Stimulated activated CD4-positive, alpha-beta T cell treated with anti-CD3 and anti-CD28 coated beads, Interleukin-15, amount 100 ng/mL, for 1 hour (primary cell): Measurements from ENCODE around the gene MYO1A.
"Not testable (repeated sequence)": the region's sequence is repeated elsewhere in the genome, so short reads cannot be mapped to it uniquely, and the experiment has no call there.

ENCODE experiments used
- DNase-seq, 2 donors: peaks; one replicate each; pipeline ENCODE4 v3.0.0-alpha.2; 2020; ENCODE audit warnings: low read depth in 1 of 2, low spot score in 1 of 2

Gene MYO1A

DNA sequence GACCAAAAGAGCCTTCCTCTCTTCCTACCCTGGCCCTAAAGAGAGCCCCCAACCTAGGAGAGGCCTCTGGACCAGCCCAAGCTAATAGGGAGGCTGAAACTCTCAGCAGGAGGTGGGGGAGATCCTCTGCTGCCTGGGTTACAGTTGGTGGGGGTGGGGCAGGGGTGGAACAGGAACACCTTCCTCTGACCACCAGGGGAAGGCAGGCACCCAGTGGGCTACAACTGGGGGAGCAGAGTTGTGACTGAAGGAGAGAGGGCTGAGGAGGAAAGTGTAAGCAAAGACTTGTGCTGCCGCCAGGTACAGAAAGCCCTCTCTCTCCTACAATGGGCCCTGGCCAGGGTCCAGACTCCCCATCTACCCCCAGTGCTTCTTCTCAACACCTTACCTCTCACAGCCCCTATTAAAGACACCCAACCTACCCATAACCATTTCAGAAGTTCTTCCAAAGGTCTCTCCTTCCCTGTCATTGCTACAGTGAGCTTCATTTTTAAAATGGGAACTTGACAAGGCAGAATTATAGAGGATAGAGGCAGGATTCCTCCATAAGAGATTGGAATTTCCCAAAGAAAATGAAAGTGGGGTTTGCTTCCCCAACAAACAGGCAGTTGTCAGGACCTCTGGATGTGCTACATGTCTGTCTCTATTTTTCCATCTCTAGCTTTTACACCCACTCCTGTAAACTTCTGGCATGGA, 1.4 kb downstream of the MYO1A start:
- no peak for DNase-seq

DNA sequence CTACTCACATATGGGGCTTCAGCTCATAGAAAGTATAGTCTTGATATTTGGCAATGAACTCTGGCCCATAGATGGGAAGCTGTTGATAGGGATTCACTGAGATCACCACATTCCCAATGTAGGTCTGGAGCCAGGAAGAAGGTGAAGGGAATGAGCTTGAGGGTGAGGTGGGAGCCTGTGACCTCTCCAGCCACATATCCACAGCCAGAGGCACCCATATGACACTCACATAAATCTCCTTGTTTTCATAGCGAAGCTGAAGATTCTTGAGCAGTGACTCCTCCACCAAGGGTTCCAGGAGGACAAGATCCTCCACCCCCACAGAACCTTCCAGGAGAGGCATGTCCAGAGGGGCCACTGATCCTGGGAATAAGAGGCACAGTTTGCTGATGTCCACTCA, 1.9 kb downstream of the MYO1A start:
- no peak for DNase-seq

DNA sequence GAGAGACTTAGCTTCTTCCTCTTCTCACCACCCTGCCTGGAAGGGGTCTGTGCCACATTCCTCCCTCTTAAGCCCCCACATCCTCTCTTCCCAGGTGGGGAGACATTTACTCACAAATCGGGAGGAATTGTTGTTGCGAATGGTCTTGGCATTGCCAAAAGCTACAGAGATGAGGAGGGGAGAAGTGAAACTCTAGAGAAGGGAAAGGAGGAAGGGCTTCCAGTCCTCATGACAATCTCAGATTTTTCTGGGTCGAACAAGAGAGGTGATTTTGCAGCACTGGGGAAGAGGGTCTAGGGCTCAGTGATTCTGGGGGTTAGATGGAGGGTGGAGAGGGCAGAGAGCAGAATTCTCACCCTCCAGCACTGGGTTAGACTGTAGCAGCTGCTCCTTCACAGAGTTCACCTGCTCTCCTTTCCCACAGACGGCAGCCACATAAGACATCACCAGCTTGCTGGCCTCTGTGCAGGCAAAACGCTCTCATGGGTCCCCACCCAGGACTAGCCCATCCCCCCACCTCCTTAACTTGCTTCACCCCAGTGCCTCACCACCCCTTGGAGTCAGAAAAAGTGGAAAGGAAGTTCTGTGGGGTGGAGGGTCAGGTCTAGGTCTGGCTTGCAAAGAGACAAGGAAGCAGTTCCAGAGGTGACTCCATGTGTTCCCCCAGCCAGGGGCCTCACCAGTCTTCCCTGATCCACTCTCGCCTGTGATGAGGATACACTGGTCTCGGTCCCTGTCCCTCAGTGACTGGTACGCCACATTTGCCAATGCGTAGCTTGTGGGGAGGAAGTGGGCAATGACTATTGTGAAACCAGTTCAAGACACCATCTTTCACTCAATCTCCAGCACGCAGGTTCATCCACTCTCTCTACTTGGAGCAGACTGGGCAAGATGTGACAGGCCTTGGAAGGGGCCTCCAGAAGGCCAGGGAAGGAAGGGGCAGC, 2.7 kb downstream of the MYO1A start:
- no peak for DNase-seq

DNA sequence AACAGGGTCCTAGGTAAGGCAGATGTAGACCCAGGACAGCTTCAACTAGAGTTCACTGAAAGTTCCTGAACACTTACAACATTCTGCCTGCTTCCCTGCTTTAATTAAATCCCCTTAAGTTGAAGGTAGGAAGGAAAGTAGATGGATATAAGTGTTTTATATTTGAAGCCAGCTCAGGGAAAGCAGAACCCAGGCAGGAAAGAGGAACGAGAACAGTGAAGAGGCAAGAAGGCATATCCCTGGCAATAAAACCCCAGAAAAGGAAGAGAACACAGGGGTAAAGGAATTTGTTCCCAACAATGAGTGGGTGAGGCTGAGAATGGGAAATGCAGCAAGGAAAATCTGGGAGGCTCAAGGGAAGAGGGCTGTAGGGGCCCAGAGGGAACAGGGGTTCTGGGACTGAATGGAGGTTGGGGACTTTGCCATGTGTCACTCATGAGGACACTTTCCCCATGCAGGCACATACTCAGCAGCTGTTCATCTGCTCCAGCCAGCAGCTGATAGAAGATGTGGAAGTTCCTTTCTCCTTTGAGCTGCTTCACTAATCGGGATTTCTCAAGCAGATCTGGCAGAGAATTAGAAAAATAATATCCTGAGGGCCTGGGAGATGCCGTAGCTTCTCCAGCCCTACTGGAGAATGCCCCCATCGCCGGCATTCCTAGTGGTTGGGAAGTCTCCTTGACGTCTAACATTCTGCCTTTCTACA, 3.7 kb downstream of the MYO1A start:
- no peak for DNase-seq

DNA sequence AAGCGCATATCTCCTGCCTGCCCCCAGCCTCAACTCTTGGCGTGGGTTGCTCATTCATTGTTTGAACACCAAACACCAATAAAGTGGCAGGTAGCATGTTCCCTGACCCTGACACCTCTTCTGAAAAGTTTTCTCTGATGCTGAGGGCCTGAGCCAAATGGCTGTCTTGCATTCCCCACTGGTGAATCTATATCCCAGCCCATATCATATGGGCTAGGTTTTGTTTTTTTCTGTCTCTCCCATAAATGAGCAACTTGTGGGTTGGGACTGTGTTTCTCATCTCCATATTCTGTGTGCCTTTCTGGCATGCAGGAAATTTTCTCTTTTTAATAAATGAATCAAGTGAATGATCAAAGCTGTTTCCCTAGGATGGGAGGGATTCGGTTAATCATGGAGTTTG, 5.0 kb downstream of the MYO1A start:
- DNase-seq = no peak

DNA sequence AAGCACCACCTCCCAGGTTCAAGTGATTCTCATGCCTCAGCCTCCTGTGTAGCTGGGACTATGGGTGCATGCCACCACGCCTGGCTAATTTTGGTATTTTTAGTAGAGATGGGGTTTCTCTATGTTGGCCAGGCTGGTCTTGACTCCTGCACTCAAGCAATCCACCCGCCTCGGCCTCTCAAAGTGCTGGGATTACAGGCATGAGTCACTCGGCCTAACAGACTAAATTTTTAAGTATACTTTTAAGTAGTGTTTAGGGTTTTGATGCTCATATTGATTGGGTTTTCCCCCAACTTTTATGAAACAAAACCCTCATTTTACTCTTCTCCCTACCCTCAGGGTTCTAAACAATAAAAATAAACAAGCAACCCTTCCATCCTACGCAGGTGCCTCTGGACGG, 5.5 kb downstream of the MYO1A start:
- DNase-seq = no peak

DNA sequence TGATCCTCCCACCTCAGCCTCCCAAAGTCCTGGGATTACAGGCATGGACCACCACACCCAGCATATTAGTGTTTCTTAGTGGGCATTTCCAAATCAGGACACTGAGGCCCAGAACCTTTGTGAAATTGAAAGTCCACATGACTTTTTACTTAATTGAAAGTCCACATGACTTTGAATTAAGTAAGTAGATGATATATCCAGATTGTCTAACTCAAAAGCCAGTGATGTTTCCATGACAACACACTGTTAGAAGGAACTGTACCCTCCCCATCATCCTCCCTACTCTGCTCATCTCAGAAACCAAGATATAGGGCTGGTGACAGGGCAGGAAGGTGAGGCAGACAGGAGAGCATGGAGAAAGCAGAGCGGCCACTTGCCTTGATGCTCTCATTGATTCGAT, 7.2 kb downstream of the MYO1A start:
- no peak for DNase-seq

DNA sequence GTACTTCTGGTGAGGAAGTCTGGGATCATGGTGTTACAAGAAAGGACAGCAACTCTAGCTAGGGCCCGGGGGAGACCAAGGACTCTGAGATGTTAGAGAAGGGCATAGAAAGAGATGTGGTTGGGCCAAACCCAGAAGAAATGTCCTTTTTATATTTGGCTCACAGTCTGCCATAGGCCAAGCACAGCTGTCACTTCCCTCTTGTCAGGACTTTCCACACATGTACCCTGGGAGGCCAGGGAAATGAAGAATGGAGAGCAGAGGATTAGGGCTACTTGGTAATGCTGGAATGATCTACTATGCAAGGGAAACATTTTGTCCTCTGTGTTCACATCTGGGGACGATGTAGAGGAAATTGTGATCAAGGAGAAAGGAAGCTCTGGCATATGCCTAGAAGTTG, 9.2 kb downstream of the MYO1A start:
- no peak for DNase-seq

DNA sequence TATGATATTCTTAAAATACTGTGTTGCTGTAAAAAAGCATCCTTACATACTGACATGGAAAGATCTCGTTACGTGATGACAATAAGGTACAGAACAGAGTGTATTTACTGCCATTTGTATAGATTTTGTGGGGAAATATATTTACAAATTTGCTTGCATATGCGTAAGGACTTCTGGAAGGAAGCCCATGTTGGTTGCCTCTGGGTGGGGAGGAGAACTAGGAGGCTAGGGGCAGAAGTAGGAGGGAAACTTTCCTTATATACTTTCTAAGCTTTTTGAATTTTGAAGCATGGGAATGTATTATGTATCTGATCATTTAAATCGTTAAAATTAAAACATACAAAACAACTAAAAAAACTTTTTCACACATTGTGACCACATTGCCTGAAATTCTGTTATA, 9.7 kb downstream of the MYO1A start:
- DNase-seq = no peak

DNA sequence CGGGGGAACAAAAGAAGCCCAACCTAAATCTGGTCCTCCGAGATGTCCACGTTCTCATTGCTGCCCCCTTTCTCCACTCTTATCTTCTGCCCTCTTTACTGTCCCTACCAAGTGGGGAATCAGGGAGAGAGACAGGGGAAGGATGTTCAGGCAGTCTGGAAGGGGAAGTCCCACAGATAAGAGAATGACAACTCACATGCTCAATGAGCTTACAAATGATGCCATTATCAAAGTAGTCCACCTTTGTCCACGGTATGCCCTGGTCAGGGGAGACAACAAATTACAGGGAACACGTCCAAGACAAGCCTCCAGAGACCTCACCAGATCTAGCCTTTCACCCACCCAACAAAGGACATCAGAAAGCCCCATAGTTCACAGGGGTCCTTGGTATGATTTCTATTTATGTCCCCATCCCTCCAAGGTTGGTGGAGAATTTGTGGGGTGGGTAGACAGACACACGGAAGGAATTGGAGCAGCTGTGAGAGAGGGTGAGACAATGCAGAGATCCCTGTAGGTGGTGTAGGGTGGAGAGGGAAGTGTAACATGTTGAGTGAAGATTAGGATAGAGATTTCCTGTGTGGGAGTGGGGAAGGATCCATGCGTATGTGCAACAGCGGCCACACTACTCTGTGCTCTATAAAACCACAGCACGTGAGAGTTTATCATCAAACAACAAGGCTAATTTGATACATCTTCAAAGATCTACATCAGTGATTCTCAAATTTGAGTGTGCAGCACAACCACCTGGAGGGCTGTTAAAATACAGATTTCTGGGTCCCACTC, 10.7 kb downstream of the MYO1A start:
- no peak for DNase-seq

DNA sequence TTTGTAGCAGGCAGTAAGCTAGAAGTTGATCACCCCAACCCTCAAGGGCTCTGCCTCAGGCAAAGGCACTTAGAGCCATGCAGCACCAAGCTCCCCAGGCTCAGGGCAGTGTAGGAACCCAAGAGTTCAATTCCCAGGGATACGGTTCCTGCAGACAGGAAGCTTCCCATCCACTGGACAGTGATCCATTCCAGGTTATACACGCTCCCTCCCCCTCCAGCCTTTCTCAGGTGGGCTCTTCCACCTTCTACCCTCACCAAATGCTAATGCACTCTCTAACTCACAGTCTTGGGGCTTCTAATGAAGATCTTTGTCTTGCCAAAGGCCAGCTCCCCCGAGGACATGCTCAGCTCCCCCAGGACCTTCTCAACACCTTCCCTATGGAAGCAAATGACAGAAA, 12.7 kb downstream of the MYO1A start:
- DNase-seq = no peak

DNA sequence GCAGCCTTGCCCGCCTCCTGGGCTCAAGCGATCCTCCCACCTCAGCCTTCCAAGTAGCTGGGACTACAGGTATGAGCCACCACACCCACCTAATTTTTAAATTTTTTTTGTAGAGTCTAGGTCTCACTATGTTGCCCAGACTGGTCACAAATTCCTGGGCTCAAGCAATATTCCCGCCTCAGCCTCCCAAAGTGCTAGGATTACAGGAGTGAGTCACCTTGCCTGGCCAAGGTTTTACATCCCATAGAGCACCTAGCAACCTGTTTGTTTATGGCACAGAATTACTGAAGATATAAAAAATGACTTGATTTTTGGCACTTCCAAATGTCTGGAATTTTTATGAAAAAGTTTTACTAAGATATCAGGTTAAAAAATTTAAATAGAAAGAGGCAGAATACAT, 16.5 kb downstream of the MYO1A start:
- DNase-seq = no peak

DNA sequence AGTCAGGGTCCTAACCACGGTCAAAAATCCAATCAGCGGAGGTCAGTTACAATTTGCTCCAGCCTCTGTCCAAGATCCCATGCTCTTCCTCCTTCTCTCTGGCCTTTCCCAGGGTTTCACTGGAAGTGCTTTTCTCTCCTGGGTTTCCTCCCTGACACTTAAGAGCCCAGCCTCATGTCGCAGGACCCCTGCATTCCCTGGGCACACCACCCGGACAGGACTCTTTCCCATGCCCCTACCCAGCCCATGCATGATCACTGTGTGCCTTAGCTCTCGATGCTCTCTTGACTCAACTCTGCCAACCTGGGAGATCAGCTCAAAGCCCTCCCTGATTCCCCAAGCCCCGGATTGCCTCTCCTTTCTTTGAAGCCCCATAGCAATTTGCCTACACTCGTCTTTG, 18.1 kb downstream of the MYO1A start:
- DNase-seq = no peak

DNA sequence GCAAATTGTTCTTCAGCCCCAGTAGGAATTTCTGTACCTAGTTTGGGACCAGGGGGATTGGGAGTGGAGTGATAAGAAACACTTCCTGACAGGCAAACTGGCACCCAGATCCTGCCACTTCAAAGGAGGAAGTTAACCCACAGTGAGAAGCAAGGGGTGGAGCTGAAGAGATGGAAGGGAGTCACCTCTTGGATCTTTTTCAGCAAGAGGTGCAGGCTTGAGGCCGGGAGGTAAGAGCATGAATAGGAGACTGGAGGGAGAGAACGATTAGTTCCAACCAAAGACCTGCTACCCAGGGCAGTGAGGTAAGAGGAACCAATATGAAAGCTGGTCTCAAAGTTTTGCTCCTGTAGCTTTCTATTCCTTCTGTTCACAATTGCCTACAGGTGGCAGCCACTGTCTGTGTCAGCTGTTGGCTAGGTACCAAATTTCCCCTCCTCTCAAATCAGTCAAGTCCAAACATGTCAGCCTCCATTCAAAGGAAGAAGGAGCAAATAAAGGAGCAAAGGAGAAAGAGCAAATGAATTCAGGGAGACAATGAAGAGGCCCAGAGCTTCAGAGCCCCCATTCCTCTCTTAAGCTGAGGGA, 18.7 kb downstream of the MYO1A start:
- no peak for DNase-seq

DNA sequence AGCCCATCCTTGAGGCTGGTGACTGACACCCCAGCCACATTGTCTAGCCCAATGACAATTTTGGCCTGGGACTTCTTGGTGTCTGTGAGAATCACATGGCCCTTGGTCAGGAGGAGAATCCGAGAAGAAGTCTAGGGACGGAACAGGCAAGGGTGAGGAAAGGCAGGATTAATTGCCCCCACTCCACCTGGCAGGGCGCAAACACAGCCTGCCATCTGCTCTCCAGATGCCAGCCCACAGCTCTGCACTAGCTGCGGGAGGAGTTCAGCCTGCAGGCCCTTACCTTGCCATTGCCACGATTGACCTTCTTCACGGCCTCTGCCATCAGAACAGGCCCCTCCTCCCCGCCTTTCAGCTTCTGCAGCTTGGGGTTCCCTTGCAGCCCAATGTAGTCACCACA, 20.5 kb downstream of the MYO1A start:
- no peak for DNase-seq

DNA sequence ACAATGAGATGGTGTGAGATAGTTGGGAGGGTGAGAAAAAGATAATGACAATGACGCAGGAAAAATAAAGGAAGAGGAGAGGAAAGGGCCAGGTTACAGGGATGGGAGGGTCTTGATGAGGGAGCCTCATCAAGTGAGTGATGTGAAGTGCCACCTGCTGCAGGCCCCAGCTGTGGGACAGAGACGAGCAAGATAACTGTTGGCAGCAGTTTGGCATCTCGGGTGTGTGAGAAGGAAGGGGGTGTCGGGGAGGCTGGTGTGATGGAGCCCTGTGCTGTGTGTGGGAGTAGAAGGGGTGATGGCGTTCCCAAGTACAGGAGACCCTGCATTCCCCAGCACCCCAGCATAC, 22.1 kb downstream of the MYO1A start:
- DNase-seq = no peak

DNA sequence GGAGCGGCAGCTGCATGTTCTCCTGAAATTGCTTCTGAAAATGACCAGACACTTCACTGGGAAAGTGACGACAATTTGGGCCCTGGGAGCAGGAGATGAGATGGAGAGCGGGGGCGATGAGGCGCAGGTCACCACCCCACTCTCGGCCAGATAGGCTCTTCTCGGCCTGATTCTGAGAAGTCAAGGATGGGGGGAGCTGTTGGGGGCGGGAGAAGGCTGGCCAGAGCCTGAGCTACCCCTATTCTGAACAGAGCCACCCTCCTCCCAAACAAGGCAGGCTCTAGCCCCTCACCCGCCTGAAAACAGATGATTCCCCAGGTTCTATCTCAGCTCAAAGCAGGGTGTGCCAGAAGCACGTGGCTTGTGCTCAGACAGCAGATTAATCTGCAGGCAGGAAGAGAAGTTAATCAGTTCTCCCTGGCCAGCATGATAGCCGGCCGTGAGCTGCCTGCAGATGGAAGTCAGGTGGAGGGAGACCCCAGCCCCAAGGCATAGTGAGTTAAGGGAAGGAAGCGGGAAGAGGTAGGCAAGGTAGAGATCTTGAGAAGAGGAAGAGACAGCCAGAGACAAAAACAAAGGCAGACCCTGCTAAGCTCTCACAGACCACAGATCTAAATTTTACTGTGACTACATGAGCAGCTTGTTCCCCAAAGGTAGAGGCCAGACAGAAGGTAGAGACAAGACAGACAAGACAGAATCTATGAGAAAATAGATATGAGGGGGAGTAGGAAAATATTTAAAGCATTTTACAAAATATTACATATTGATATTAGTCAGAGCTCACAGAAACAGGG, 22.7 kb downstream of the MYO1A start:
- no peak for DNase-seq

DNA sequence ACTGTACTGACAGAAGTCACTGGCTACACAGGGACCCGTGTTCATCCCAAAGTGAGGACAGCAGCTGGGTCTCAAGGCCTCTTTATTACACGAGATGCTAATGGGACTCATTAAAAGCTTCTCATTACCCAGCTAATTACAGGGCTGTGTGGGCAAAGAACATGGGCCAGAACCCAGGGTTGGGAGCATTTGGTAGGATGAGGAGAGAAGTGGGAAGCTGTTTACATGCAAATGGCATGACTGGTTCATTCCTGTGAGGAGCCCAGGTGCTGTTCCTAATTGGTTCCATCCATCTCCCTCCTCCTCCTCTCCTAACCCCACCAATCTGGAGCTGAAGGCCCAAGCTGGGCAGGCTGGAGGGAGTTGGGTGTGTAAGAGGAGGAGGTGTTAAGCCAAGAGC, 24.7 kb downstream of the MYO1A start:
- no peak for DNase-seq

DNA sequence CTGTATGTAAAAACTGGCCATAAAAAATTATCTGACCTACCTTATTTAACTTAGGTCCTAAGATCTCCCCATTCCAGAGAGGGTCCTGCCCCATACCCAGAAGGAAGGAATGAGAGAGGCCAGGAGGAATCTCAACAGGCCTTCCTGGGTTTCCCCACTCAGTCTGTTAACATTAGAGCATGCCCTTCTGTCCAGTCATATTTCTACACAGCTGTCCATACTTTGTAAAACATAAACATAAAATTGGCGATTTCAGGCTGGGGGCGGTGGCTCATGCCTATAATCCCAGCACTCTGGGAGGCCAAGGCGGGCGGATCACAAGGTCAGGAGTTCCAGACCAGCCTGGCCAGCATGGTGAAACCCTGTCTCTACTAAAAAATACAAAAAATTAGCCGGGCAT, 27.6 kb downstream of the MYO1A start:
- DNase-seq = not testable (repeated sequence)
